GM23338 (cell line): Measurements from ENCODE around the gene FOCAD. TPM values are rescaled to one million over a fixed set of nuclear protein-coding genes. Genes with fewer than 3 reads are reported as not detected.

Source experiments
- ATAC-seq: fragments of 200-7000 bp; cut with Tn5 transposase; 3 replicates; pipeline ENCODE4 v1.9.1; 2020
- DNase-seq: peaks from one replicate; pipeline ENCODE4 v3.0.0-alpha.2; 2015; ENCODE audit warnings: low spot score
- H2AFZ ChIP-seq: fragments of 200-600 bp; sonication (generic); 2 replicates; pipeline ENCODE4 v1.8.0; 2016; ENCODE audit warnings: antibody characterized with exemption, mild to moderate bottlenecking, moderate library complexity
- H3F3A ChIP-seq: fragments of 200-600 bp; sonication (generic); replicated peaks from 2 replicates; pipeline ENCODE4 v1.8.0; 2017; ENCODE audit warnings: antibody characterized with exemption, mixed run types, low read depth
- H3K27ac ChIP-seq: fragments of 200-600 bp; sonication (generic); 2 replicates; pipeline ENCODE4 v1.6.1; 2016; ENCODE audit warnings: low read depth
- H3K27me3 ChIP-seq: fragments of 200-600 bp; sonication (generic); 2 replicates; pipeline ENCODE4 v1.8.0; 2016; ENCODE audit warnings: mild to moderate bottlenecking, mixed run types, moderate library complexity; ENCODE audit not compliant: insufficient read depth
- H3K36me3 ChIP-seq: fragments of 200-600 bp; sonication (generic); 2 replicates; pipeline ENCODE4 v1.8.0; 2016; ENCODE audit warnings: mild to moderate bottlenecking; ENCODE audit not compliant: insufficient read depth
- H3K4me1 ChIP-seq: fragments of 200-600 bp; sonication (generic); 2 replicates; pipeline ENCODE4 v1.8.0; 2016; ENCODE audit warnings: mild to moderate bottlenecking, moderate library complexity; ENCODE audit not compliant: insufficient read depth
- H3K4me2 ChIP-seq: fragments of 200-600 bp; sonication (generic); 2 replicates; pipeline ENCODE4 v1.7.1; 2017; ENCODE audit warnings: mixed run types
- H3K4me3 ChIP-seq: fragments of 200-600 bp; sonication (generic); 2 replicates; pipeline ENCODE4 v1.6.1; 2016; ENCODE audit warnings: mixed run types
- H3K79me2 ChIP-seq: fragments of 200-600 bp; sonication (generic); replicated peaks from 2 replicates; pipeline ENCODE4 v1.8.0; 2017; ENCODE audit warnings: mild to moderate bottlenecking; ENCODE audit not compliant: insufficient read depth
- H3K9me2 ChIP-seq: fragments of 200-600 bp; sonication (generic); 2 replicates; pipeline ENCODE4 v1.8.0; 2017; ENCODE audit not compliant: insufficient read depth
- H4K20me1 ChIP-seq: fragments of 200-600 bp; sonication (generic); replicated peaks from 2 replicates; pipeline ENCODE4 v1.8.0; 2017; ENCODE audit warnings: mild to moderate bottlenecking; ENCODE audit not compliant: insufficient read depth
- H3K27ac Mint-ChIP-seq: 2 replicates; pipeline ENCODE4 v1.8.0; 2020; ENCODE audit warnings: inconsistent platforms, mild to moderate bottlenecking, moderate library complexity, mixed read lengths
- H3K27me3 Mint-ChIP-seq: 3 replicates; pipeline ENCODE4 v1.8.0; 2022; ENCODE audit warnings: low read depth, mild to moderate bottlenecking, moderate library complexity, mixed read lengths, inconsistent platforms; ENCODE audit not compliant: insufficient read depth, poor library complexity
- H3K36me3 Mint-ChIP-seq: 3 replicates; pipeline ENCODE4 v1.8.0; 2021; ENCODE audit warnings: low read depth, mild to moderate bottlenecking, inconsistent platforms, moderate library complexity, mixed read lengths
- H3K4me1 Mint-ChIP-seq: 3 replicates; pipeline ENCODE4 v1.8.0; 2020; ENCODE audit warnings: mild to moderate bottlenecking, inconsistent platforms, mixed read lengths
- H3K4me3 Mint-ChIP-seq: 3 replicates; pipeline ENCODE4 v1.8.0; 2021; ENCODE audit warnings: moderate library complexity, mild to moderate bottlenecking, inconsistent platforms, mixed read lengths
- H3K9me3 Mint-ChIP-seq: 3 replicates; pipeline ENCODE4 v1.8.0; 2020; ENCODE audit warnings: moderate library complexity, mild to moderate bottlenecking, inconsistent platforms, mixed read lengths
- CREB1 ChIP-seq: fragments of 250-450 bp; sonication (Bioruptor Pico); IDR thresholded peaks from 2 replicates; pipeline ENCODE4 v1.5.0; 2020; ENCODE audit warnings: low read depth, mild to moderate bottlenecking, moderate library complexity
- EZH2 ChIP-seq: fragments of 200-600 bp; sonication (generic); IDR thresholded peaks from one replicate; pipeline ENCODE4 v1.8.0; 2017; ENCODE audit warnings: antibody characterized with exemption, mild to moderate bottlenecking, low read depth; ENCODE audit not compliant: unreplicated experiment
- EZH2phosphoT487 ChIP-seq: fragments of 200-600 bp; sonication (generic); IDR thresholded peaks from one replicate; pipeline ENCODE4 v1.8.1; 2018; ENCODE audit warnings: antibody characterized with exemption; ENCODE audit not compliant: unreplicated experiment
- JUNB ChIP-seq: IDR thresholded peaks from one replicate; pipeline ENCODE4 v1.6.1; 2016; ENCODE audit warnings: antibody characterized with exemption; ENCODE audit not compliant: unreplicated experiment
- NANOG ChIP-seq: IDR thresholded peaks from 2 replicates; pipeline ENCODE4 v1.6.1; 2016; ENCODE audit warnings: antibody characterized with exemption, borderline replicate concordance
- POLR2AphosphoS5 ChIP-seq: IDR thresholded peaks from 2 replicates; pipeline ENCODE4 v1.6.1; 2016; ENCODE audit warnings: antibody characterized with exemption, low read depth
- STAT1 ChIP-seq: IDR thresholded peaks from one replicate; pipeline ENCODE4 v1.6.1; 2016; ENCODE audit warnings: antibody characterized with exemption; ENCODE audit not compliant: unreplicated experiment
- ZNF114 ChIP-seq: fragments of 250-450 bp; sonication (Bioruptor Pico); IDR thresholded peaks from 2 replicates; pipeline ENCODE4 v1.5.0; 2020; ENCODE audit warnings: mild to moderate bottlenecking, moderate library complexity
- ZNF331 ChIP-seq: fragments of 250-450 bp; sonication (Bioruptor Pico); IDR thresholded peaks from 2 replicates; pipeline ENCODE4 v1.5.0; 2020; ENCODE audit warnings: low read depth, mild to moderate bottlenecking, moderate library complexity
- polyA plus RNA-seq: library from polyadenylated mRNA; unstranded; fragments of >200 nt; fragmentation: Nextera tagmentation; extraction: Ambion mirVana; gene quantifications from 2 replicates; pipeline ENCODE4 v1.2.1, GENCODE V29; 2016
- total RNA-seq: library from RNA; depleted of rRNA; stranded (reverse); fragments of >200 nt; shearing (Covaris generic); gene quantifications from 2 replicates; pipeline ENCODE4 v1.2.3, GENCODE V29; 2014
- TF ChIP-seq, protein P1 (sequence below), 2 experiments: fragments of 200-600 bp in 1 of 2; sonication (generic) in 1 of 2; conservative IDR thresholded peaks; 2 replicates each; pipeline versions ENCODE4 v1.5.1 to v1.6.1; 2016 to 2017; ENCODE audit warnings: antibody characterized with exemption in 2 of 2, low read depth in 2 of 2, mild to moderate bottlenecking in 2 of 2, moderate library complexity in 1 of 2
- TF ChIP-seq, protein P2 (sequence below): IDR thresholded peaks from one replicate; pipeline ENCODE4 v1.6.1; 2018; ENCODE audit warnings: antibody characterized with exemption; ENCODE audit not compliant: unreplicated experiment
- TF ChIP-seq, protein P3 (sequence below): IDR thresholded peaks from 2 replicates; pipeline ENCODE4 v1.6.1; 2016; ENCODE audit warnings: antibody characterized with exemption
- TF ChIP-seq, protein P4 (sequence below): fragments of 250-450 bp; sonication (Bioruptor Pico); IDR thresholded peaks from 2 replicates; pipeline ENCODE4 v1.5.0; 2020; ENCODE audit warnings: mild to moderate bottlenecking, moderate library complexity

FOCAD gene
- total and polyA plus RNA-seq, 2 experiments from 2014 or later: 13.7 to 66.5 TPM

DNA sequence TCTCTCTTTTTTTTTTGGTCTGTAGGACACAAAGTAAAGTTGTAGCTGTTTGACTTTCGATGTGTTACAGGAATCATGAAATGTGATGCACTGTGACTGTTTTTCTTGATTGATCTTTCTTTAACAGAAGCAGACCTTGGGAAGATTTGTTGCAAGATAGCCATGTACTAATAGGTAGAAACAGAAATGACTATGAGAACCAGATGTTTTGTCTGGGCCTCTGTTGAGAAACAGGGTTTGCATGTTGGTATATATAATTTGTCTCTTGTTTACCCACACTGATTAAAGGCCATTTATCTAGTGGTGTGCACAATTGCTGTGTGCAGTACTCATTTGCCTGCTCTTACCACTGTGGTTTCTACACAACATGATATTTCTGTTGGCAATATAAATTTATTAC lies 222.3 kb downstream of the FOCAD start:
- H2AFZ ChIP-seq: no peak overlapping the region
- Mint-ChIP-seq H3K9me3 (no peaks in the 10 kb centered on the region), H3K27ac (no peak overlapping the region), H3K4me1 (no peaks in the 10 kb centered on the region), H3K27me3 (no peaks in the 10 kb centered on the region), H3K4me3 (no peak overlapping the region), H3K36me3 (no peaks in the 10 kb centered on the region)
- no peaks in the 10 kb centered on the region for H3F3A ChIP-seq
- H3K9me2 ChIP-seq: no peaks in the 10 kb centered on the region
- TF ChIP-seq, protein P1, sequence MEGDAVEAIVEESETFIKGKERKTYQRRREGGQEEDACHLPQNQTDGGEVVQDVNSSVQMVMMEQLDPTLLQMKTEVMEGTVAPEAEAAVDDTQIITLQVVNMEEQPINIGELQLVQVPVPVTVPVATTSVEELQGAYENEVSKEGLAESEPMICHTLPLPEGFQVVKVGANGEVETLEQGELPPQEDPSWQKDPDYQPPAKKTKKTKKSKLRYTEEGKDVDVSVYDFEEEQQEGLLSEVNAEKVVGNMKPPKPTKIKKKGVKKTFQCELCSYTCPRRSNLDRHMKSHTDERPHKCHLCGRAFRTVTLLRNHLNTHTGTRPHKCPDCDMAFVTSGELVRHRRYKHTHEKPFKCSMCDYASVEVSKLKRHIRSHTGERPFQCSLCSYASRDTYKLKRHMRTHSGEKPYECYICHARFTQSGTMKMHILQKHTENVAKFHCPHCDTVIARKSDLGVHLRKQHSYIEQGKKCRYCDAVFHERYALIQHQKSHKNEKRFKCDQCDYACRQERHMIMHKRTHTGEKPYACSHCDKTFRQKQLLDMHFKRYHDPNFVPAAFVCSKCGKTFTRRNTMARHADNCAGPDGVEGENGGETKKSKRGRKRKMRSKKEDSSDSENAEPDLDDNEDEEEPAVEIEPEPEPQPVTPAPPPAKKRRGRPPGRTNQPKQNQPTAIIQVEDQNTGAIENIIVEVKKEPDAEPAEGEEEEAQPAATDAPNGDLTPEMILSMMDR (conservative IDR thresholded peaks at IDR 0.05; ENCODE audit: low read depth in 2 of 2): no peak
- TF ChIP-seq EZH2 (no peak), CREB1 (no peak), ZNF331 (CRISPR knock-in tag) (no peak), EZH2phosphoT487 (no peak), ZNF114 (CRISPR knock-in tag) (no peak), NANOG (no peak), STAT1 (no peak), JUNB (no peak), POLR2AphosphoS5 (no peak)
- TF ChIP-seq, protein P2, sequence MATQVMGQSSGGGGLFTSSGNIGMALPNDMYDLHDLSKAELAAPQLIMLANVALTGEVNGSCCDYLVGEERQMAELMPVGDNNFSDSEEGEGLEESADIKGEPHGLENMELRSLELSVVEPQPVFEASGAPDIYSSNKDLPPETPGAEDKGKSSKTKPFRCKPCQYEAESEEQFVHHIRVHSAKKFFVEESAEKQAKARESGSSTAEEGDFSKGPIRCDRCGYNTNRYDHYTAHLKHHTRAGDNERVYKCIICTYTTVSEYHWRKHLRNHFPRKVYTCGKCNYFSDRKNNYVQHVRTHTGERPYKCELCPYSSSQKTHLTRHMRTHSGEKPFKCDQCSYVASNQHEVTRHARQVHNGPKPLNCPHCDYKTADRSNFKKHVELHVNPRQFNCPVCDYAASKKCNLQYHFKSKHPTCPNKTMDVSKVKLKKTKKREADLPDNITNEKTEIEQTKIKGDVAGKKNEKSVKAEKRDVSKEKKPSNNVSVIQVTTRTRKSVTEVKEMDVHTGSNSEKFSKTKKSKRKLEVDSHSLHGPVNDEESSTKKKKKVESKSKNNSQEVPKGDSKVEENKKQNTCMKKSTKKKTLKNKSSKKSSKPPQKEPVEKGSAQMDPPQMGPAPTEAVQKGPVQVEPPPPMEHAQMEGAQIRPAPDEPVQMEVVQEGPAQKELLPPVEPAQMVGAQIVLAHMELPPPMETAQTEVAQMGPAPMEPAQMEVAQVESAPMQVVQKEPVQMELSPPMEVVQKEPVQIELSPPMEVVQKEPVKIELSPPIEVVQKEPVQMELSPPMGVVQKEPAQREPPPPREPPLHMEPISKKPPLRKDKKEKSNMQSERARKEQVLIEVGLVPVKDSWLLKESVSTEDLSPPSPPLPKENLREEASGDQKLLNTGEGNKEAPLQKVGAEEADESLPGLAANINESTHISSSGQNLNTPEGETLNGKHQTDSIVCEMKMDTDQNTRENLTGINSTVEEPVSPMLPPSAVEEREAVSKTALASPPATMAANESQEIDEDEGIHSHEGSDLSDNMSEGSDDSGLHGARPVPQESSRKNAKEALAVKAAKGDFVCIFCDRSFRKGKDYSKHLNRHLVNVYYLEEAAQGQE: no peak
- TF ChIP-seq, protein P3, sequence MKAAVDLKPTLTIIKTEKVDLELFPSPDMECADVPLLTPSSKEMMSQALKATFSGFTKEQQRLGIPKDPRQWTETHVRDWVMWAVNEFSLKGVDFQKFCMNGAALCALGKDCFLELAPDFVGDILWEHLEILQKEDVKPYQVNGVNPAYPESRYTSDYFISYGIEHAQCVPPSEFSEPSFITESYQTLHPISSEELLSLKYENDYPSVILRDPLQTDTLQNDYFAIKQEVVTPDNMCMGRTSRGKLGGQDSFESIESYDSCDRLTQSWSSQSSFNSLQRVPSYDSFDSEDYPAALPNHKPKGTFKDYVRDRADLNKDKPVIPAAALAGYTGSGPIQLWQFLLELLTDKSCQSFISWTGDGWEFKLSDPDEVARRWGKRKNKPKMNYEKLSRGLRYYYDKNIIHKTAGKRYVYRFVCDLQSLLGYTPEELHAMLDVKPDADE: no peak
- TF ChIP-seq, protein P4, sequence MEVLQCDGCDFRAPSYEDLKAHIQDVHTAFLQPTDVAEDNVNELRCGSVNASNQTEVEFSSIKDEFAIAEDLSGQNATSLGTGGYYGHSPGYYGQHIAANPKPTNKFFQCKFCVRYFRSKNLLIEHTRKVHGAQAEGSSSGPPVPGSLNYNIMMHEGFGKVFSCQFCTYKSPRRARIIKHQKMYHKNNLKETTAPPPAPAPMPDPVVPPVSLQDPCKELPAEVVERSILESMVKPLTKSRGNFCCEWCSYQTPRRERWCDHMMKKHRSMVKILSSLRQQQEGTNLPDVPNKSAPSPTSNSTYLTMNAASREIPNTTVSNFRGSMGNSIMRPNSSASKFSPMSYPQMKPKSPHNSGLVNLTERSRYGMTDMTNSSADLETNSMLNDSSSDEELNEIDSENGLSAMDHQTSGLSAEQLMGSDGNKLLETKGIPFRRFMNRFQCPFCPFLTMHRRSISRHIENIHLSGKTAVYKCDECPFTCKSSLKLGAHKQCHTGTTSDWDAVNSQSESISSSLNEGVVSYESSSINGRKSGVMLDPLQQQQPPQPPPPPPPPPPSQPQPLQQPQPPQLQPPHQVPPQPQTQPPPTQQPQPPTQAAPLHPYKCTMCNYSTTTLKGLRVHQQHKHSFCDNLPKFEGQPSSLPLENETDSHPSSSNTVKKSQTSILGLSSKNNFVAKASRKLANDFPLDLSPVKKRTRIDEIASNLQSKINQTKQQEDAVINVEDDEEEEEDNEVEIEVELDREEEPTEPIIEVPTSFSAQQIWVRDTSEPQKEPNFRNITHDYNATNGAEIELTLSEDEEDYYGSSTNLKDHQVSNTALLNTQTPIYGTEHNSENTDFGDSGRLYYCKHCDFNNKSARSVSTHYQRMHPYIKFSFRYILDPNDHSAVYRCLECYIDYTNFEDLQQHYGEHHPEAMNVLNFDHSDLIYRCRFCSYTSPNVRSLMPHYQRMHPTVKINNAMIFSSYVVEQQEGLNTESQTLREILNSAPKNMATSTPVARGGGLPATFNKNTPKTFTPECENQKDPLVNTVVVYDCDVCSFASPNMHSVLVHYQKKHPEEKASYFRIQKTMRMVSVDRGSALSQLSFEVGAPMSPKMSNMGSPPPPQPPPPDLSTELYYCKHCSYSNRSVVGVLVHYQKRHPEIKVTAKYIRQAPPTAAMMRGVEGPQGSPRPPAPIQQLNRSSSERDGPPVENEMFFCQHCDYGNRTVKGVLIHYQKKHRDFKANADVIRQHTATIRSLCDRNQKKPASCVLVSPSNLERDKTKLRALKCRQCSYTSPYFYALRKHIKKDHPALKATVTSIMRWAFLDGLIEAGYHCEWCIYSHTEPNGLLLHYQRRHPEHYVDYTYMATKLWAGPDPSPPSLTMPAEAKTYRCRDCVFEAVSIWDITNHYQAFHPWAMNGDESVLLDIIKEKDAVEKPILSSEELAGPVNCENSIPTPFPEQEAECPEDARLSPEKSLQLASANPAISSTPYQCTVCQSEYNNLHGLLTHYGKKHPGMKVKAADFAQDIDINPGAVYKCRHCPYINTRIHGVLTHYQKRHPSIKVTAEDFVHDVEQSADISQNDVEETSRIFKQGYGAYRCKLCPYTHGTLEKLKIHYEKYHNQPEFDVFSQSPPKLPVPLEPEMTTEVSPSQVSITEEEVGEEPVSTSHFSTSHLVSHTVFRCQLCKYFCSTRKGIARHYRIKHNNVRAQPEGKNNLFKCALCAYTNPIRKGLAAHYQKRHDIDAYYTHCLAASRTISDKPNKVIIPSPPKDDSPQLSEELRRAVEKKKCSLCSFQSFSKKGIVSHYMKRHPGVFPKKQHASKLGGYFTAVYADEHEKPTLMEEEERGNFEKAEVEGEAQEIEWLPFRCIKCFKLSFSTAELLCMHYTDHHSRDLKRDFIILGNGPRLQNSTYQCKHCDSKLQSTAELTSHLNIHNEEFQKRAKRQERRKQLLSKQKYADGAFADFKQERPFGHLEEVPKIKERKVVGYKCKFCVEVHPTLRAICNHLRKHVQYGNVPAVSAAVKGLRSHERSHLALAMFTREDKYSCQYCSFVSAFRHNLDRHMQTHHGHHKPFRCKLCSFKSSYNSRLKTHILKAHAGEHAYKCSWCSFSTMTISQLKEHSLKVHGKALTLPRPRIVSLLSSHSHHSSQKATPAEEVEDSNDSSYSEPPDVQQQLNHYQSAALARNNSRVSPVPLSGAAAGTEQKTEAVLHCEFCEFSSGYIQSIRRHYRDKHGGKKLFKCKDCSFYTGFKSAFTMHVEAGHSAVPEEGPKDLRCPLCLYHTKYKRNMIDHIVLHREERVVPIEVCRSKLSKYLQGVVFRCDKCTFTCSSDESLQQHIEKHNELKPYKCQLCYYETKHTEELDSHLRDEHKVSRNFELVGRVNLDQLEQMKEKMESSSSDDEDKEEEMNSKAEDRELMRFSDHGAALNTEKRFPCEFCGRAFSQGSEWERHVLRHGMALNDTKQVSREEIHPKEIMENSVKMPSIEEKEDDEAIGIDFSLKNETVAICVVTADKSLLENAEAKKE (CRISPR knock-in tag): no peak
- H4K20me1 ChIP-seq: no peaks in the 10 kb centered on the region
- no peak overlapping the region for H3K4me3 ChIP-seq
- no peak for ATAC-seq
- no peak overlapping the region for H3K27ac ChIP-seq
- no peaks in the 10 kb centered on the region for H3K36me3 ChIP-seq
- no peak for DNase-seq
- no peaks in the 10 kb centered on the region for H3K4me1 ChIP-seq
- H3K79me2 ChIP-seq: no peaks in the 10 kb centered on the region
- no peaks in the 10 kb centered on the region for H3K27me3 ChIP-seq
- no peak overlapping the region for H3K4me2 ChIP-seq
